Activated CD8-positive, alpha-beta memory T cell treated with anti-CD3 and anti-CD28 coated beads for 4 hours (primary cell): ENCODE results near the gene OR2K2.
"Not testable (repeated sequence)": the region's sequence is repeated elsewhere in the genome, so short reads cannot be mapped to it uniquely, and the experiment has no call there.

ENCODE experiments used
- DNase-seq, 2 donors: peaks; one replicate each; pipeline ENCODE4 v3.0.0-alpha.2; 2020; ENCODE audit warnings: low read depth in 2 of 2

Gene OR2K2

GRCh38 chr9:111297066-111297824 is 32.8 kb downstream of the OR2K2 start:
- no peak for DNase-seq

GRCh38 chr9:111294691-111295451 is 35.2 kb downstream of the OR2K2 start:
- DNase-seq: no peak

DNA sequence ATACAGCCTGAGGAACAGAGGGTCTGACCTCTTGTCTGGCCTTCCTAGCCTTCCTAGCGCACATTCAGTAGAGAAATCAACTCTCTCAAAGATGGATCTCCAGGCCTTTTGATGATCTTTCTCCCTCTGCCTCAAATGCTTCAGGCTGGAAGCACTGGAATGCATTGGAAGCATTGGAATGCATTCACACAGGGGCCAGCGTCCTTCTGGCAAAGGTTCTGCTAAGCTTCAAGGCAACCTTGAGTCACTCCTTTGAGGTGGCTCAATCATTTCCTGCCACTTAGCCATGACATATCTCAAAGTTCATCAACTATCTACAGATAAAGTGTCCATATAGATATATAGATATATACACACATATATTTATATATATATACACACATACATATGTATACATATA is 42.9 kb downstream of the OR2K2 start:
- no peak for DNase-seq

GRCh38 chr9:111284703-111285102 is 45.3 kb downstream of the OR2K2 start:
- DNase-seq: no peak

DNA sequence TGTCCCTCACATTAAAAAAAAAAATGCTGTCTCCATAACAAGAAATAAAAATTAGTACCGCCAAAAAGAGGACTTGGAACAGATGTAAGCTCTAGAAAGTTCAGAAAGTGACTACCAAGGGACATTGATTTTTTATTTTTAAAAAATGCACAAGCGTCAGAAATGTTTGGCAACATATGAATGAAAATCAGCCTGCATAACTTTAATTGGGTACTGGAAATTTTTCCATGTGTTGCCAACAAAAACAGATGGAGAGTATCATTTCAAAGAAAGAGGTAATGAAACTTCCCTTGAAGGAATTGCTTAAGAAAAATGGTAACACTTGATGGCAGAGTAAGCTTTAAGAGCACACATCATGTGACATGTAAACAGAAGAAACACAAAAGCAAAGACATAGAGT is 47.2 kb downstream of the OR2K2 start:
- DNase-seq: no peak

- not testable (repeated sequence) for DNase-seq
These were observed 49.2 kb downstream of the OR2K2 start for GRCh38 chr9:111280795-111281194.
